ENCODE data around the gene C1orf198.

Gene C1orf198

GRCh38 chr1:230807029-230807428 is 61.3 kb downstream of the C1orf198 start:
- no peak for FAIRE-seq

DNA sequence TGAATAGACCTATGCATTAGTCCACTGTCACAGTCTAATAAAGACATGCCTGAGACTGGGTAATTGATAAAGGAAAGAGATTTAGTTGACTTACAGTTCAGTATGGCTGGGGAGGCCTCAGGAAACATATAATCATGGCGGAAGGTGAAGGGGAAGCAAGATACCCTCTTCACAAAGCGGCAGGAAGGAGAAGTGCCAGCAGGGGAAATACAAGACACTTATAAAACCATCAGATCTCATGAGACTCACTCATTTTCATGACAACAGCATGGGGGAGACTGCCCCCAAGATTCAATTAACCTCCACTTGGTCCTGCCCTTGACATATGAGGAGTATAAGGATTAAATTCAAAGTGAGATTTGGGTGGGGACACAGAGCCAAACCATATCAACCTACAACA is 61.8 kb downstream of the C1orf198 start:
- FAIRE-seq, result no peak

- FAIRE-seq, result no peak
These were observed 63.9 kb downstream of the C1orf198 start for GRCh38 chr1:230804396-230804795.

DNA sequence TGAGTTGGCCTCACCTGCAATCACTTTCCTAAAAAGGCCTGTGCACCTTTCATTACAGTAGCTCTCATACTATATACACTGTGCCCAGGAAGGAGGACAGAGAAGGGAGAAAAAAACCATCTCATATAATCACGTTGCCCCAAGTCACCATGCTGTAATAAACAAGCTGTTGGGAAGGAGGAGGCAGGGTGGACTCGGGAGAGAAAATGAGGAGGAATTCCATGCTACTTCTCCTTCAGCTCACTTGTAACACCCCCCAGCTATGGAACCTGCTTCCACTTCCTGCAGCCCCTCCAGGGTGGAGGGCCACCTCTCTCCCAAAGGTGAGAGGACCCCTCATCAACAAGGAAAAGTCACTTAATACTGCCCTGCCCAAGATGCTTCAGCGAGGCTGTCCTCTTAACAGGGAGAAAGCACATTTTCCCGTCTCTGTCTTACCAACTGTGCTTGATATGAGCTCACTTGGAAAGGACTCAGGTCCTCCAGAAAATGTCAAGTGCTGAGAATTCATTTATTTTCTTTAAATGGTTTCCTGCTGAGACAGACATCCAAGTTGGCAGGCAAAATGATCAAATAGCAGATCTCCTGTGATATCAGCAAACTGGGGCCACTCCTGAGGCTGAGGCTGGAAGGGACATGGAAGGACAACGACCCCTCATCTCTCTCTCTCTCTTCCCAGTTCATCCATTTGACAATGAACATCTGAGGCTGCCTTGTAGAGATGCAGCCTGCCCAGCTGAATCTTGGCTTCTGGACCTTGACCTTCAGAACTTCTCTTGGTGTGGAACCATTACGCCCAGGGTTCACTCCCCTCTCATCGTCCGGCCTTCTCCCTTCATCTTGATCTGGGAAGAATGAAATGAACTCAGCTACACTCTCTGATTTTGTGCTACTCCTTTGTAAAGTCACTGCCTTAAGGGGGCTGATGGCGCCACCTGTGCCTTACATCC is 67.2 kb downstream of the C1orf198 start:
- no peak for FAIRE-seq

DNA sequence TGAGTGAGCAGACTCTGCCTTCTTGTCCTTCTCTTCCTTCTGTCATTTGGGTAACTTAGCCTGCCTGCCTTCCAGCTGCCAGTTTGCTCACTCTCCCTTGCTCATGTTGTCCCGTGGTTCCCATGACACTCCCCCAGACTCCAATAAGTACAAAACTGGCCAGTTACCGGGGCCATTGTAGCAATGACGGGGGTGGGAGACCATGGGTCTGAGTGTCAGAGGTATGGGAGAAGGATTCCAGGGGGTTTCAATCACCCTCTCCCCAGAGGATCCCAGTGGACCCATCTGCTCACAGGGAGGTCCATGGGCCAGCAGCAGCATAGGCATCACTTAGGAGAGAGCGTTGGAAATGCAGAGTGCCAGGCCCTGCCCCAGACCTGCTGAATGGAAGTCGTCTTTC is 69.8 kb downstream of the C1orf198 start:
- no peak for FAIRE-seq

DNA sequence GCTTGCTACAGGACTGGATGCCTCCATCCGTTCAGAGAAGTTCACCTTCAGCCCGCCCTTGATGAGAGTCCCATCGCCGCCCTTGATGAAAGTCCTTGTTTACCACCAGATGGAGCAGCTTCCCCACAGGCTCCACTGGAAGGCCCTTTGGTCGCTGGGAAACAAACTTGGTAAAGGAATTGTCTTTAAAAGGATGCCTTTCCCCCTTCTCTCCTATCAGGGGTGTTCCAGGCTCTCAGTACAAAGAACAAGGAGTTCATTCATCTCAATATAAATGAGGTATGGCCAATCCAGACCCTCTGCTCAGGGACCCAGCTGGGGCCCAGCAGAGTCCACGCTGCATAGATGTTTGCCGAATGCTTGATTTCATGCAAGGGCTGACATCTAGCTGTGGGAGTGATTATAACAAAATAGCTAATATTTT is 70.4 kb downstream of the C1orf198 start:
- no peak for FAIRE-seq

DNA sequence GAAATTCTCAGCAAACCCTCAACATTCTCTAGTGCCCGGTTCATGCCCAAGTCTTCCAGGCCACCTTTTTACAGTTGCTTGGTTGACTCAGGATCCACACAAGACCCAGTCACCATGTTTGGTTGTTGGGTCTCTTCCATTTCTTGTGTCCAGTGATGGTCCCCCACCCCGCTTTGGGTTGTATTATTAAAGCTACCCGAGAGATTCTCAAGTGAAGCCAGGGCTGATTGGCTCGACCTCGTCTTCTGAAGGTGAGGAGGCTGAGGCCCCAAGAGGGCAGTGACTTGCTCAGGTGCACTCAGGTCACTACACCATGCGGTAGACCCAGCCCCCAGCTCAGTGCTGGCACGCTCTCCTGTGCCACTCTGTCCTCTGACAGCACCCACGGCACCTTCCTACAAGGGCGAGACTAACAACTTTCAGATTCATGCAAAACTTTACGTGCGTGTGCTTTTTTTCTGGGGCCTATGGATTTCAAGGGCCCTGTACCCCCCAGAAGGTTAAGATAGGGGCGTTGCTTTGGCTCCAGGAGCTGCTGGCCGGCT is 70.9 kb downstream of the C1orf198 start:
- FAIRE-seq, result no peak

DNA sequence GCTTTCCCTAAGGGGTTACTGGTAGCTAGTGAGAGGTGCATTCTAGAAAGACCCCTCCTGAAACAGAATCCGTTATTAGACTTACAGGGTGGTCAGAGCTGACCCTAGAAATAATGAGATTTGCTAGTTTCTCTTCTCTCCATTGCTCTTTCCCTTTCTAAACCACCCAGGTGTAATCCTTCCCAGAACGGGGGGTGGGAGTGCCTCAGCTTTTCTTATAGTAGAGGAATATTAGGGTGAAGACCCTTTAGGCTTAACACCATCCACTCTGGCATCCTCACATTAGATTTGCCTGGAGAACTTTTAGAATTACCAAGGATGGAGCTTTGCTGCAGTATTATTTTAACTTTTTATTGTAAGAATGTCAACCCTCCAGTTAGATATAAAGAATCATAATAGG is 71.7 kb downstream of the C1orf198 start:
- FAIRE-seq, result no peak

- FAIRE-seq, result no peak
These were observed 73.3 kb downstream of the C1orf198 start for GRCh38 chr1:230794871-230795605.

- no peak for FAIRE-seq
These were observed 73.9 kb downstream of the C1orf198 start for GRCh38 chr1:230794431-230794830.

- no peak for FAIRE-seq
These were observed 74.9 kb downstream of the C1orf198 start for GRCh38 chr1:230793463-230793745.

DNA sequence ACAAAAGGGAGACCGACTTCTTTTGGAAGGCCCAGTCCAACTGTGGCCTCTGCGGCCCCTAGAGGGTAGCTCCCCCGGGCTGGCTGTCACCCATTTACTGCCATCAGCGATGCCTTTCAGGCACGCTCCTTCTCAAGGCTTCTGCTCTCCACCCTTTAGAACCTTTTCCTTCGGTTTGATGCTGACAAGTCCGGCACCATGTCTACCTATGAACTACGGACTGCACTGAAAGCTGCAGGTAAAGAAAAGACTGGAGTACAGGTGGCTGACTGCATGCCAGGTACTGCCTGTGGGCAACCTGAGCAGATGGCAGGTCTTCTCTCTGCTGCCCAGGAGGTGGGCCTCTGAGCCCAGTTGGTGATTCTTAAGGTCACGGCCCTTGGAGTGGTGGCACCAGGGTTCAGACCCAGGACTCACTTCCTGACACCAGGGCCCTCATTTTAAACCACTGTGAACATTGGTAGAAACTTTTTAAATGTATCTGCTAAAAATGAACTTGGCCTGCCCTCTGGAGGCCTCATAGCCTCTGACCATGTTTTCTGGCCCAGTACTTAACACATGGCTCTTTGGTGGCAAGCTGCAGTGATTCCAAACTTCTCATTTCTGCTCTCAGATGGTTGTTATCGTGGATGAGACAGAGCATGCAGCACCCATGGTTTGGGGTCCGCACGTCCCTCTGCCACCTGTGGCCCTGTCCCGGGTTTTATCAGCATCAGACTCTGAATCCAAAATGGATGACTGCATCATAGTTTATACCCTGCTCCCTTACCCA is 75.4 kb downstream of the C1orf198 start:
- no peak for FAIRE-seq

DNA sequence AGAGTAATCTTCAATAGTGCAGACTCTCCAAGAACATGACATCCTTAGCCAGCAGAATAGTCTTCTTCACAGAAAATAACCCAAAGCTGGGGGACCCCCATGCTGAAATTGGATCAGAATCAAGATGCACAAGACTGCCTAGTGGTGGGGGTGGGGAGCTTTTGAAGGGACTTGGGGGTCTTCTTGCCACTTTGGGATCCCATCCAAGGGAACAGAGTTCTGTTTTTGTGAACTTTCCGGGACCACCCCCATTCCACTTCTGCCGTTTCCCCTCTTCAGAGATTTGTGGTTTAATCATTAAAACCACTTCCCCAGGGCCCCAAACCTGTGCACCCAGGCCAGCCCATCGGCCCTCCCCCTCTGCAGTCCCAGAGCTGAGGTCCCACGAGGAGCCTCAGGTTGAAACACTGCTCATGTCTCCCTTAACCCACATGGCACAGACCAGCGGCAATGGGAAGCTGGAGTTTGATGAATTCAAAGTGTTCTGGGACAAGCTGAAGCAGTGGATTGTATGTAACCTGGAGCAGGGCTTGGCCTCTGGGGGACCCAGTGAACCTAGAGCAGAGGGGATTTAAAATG is 76.2 kb downstream of the C1orf198 start:
- FAIRE-seq, result no peak

DNA sequence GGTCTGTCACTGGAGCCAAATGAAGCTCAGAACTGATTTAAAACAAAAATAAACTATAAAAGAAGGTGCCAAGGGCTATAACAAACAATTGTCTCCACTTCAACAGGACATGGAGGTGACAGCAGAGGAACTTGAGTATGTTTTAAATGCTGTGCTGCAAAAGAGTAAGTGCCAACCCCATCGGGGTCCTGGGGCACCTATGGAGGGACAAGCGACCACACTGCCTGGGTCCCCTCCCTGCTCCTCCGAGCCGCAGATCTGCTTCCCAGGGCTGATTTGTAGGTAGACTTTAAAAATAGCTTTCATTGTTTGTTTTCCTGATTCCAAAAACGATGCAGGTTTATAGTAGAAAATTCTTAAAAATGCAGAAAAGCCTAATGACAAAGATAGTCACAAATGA is 78.3 kb downstream of the C1orf198 start:
- no peak for FAIRE-seq

DNA sequence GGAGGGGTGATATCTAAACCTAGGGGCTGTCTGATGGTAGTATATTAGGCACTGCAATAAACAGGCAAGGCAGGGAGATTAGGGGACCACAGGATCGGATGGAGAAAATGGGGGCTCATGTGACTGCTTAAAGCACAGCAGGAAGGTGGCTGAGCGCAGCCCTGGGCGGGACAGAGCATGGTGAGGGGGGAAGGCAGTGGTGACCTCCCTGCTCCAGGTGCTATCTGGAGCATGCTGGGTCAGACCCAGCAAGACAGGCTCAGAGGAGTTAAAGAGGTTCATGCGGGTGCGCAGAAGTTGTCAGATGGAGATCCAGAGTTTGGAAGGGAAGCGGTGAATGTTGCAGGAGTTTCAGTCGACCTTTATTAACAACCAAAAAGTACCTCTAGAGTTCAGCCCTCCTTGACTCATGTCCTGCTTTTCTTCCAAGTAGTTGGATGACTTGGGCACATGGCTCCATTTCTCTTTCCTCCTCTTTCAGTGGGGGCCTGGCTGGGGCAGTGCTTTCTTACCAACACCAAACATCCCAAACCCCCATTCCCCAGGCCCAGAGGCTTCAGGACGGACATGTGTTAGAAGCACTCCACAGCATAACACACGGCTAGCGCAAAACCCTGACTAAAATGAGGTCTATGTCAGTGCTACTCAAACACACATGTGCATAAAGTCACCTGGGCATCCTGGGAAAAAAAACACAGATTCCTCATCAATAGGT is 79.6 kb downstream of the C1orf198 start:
- FAIRE-seq, result no peak

DNA sequence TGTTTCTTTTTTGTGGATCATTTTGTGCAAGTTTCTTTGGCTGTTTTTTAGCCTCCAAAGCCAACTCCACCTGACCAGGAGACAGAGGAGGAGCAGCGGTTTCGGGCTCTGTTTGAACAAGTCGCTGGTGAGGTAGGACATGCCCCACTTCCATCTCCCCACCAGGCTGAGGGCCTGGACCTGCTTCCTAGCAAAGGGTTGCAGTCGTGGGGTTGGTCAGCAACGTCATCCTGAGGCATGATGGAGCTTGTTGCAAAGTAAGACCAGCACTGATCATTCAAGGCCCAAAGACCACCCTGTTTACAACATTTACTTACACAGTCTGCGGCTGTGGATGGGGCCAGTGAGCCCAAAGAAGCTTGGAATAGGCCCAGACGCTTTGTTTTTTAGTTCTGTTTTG is 80.8 kb downstream of the C1orf198 start:
- no peak for FAIRE-seq

All from colon (tissue), 2 donors.